ENCODE measurements around the gene ANGPTL4.
"Not testable (repeated sequence)": the region's sequence is repeated elsewhere in the genome, so short reads cannot be mapped to it uniquely, and the experiment has no call there.

DNA sequence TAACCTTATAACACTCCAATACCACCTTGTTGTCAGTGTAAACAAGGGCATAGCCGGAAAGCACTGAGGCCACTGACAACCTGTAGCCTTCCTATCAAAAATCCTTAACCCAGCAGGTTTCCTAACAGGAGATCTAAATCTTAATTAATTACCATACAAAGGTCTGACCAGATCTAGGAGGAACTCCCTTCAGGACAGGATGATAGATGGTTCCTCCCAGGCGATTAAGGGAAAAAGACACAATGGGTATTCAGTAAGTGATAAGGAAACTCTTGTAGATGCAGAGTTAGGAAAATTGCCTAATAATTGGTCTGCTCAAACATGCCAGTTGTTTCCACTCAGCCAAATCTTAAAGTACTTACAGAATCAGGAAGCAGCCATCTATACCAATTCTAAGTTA, 21.1 kb downstream of the ANGPTL4 start:
- TF ChIP-seq ZNF274 (IDR thresholded peaks at IDR 0.05; ENCODE audit: low read depth, low read length); YY1 (IDR thresholded peaks at IDR 0.05; ENCODE audit: insufficient read depth, insufficient read length): not testable (repeated sequence)
